ENCODE data around the gene RPUSD2.

The RPUSD2 gene

GRCh38 chr15:40569129-40569953 is at the start of gene RPUSD2:
Gene RPUSD2 (plus strand): TSS chr15:40569299. CDS start chr15:40569338, 39 bp downstream.
- DNase-seq: peak; percentile 90

- DNase-seq: no peak
Observed at GRCh38 chr15:40523611-40524010, 45.5 kb upstream of the RPUSD2 start.

- DNase-seq: no peak
Observed at GRCh38 chr15:40525855-40526254, 43.2 kb upstream of the RPUSD2 start.

GRCh38 chr15:40528801-40529200 is 40.3 kb upstream of the RPUSD2 start:
- no peak for DNase-seq

- DNase-seq: no peak
Observed at GRCh38 chr15:40533763-40534364, 35.2 kb upstream of the RPUSD2 start.

GRCh38 chr15:40534371-40534770 is 34.7 kb upstream of the RPUSD2 start:
- DNase-seq: no peak

- no peak for DNase-seq
Observed at GRCh38 chr15:40536501-40536900, 32.6 kb upstream of the RPUSD2 start.

- no peak for DNase-seq
Observed at GRCh38 chr15:40538976-40539375, 30.1 kb upstream of the RPUSD2 start.

GRCh38 chr15:40543082-40543481 is 26.0 kb upstream of the RPUSD2 start:
- DNase-seq: no peak

GRCh38 chr15:40543631-40544294 is 25.3 kb upstream of the RPUSD2 start:
- no peak for DNase-seq

GRCh38 chr15:40545457-40545856 is 23.6 kb upstream of the RPUSD2 start:
- no peak for DNase-seq

GRCh38 chr15:40548610-40549009 is 20.5 kb upstream of the RPUSD2 start:
- no peak for DNase-seq

GRCh38 chr15:40549894-40550293 is 19.2 kb upstream of the RPUSD2 start:
- DNase-seq: no peak

- no peak for DNase-seq
Observed at GRCh38 chr15:40550341-40551037, 18.6 kb upstream of the RPUSD2 start.

GRCh38 chr15:40554161-40554525 is 15.0 kb upstream of the RPUSD2 start:
- no peak for DNase-seq

GRCh38 chr15:40555876-40556275 is 13.2 kb upstream of the RPUSD2 start:
- DNase-seq: no peak

- no peak for DNase-seq
Observed at GRCh38 chr15:40558952-40559742, 10.0 kb upstream of the RPUSD2 start.

GRCh38 chr15:40562691-40563090 is 6.4 kb upstream of the RPUSD2 start:
- DNase-seq: no peak

- DNase-seq: no peak
Observed at GRCh38 chr15:40563426-40563825, 5.7 kb upstream of the RPUSD2 start.

- peak; percentile 91 for DNase-seq
Observed at GRCh38 chr15:40564591-40565332, 4.3 kb upstream of the RPUSD2 start, which contains the start of gene CCDC32. Gene CCDC32 (minus strand): TSS chr15:40565042. CDS start chr15:40563015, 2,027 bp downstream.
